GM15510 (cell line): Measurements from ENCODE around the gene MEX3D.

ENCODE experiments used
- POLR2A ChIP-seq: IDR thresholded peaks from 3 replicates; pipeline ENCODE4 v1.6.1; 2011; ENCODE audit warnings: borderline replicate concordance; ENCODE audit not compliant: insufficient read length; ENCODE audit errors: extremely low read depth

Gene MEX3D

GRCh38 chr19:1568320-1569019 is at the start of gene MEX3D:
MEX3D (minus strand) TSS chr19:1568325; CDS start chr19:1568058, 267 bp downstream.
- no peak for TF ChIP-seq POLR2A

DNA sequence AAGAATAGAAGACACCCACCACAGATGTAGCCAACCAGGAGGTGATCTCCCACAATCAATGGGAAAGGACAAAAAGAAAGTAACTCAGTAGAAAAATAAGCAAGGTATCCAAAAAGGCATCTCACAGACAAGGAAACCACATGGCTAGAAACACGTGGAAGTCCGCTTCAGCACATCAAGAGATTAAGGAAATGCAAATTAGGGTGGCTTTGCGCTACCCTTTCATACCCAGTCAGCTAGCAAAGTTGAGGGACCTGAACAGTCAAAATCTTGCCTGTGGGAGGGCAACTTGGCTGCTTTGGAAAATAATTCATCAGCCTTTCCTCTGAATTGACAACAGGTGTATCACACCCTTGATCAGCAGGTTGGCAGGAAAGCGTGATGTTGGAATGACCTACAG is 48.8 kb upstream of the MEX3D start:
- no peak for TF ChIP-seq POLR2A

- no peak for TF ChIP-seq POLR2A
These were observed 48.3 kb upstream of the MEX3D start for GRCh38 chr19:1616396-1616795.

GRCh38 chr19:1615156-1615765 is 47.1 kb upstream of the MEX3D start:
- no peak for TF ChIP-seq POLR2A

- TF ChIP-seq POLR2A: peak; percentile 4
These were observed 45.9 kb upstream of the MEX3D start for GRCh38 chr19:1613808-1614570.

DNA sequence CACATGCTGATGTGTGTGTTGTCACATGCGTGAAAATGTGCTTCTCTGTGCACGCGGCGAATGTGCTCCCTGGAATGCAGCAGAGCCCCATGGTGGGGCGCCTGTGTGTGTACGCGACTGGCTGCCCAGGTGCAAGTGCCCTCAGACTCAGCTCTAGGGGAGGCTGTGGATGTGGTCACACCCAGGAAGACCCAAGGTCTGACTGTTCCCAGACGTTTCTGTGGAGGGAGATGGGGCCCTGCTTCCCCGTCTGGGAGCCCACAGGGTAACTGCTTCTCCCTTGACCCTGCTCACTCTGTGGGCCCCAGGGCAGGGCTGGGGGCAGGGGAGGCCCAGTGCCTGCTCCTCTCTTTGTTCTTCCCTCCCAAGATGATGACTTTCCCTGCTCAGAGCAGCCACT is 45.0 kb upstream of the MEX3D start:
- no peak for TF ChIP-seq POLR2A

GRCh38 chr19:1612114-1613086 is 44.3 kb upstream of the MEX3D start:
- TF ChIP-seq POLR2A: peak; percentile 17

DNA sequence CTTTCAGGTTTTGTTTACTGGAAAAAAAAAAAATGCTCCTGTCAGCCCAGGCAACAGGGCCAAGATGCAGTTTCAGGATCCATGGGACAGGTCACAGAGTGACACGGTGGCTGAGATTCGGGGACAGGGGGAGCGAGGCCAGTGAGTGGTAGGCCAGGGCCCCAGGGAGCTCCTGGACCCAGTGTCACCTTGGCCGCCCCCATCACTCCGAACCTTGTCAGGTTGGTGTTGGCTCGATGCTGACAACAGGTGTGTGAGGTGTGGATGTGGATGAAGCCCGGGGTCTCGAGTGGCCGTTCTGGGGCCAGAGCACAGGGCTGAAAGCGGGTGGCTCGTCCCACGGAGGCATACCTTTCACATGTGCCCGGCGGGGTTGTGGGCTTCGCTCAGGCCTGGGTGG is 43.2 kb upstream of the MEX3D start:
- TF ChIP-seq POLR2A: no peak

- no peak for TF ChIP-seq POLR2A
These were observed 42.5 kb upstream of the MEX3D start for GRCh38 chr19:1610579-1610978.

- peak; percentile 14 for TF ChIP-seq POLR2A
These were observed 41.8 kb upstream of the MEX3D start for GRCh38 chr19:1609680-1610474.

GRCh38 chr19:1609103-1609396 is 40.9 kb upstream of the MEX3D start:
- TF ChIP-seq POLR2A: no peak

DNA sequence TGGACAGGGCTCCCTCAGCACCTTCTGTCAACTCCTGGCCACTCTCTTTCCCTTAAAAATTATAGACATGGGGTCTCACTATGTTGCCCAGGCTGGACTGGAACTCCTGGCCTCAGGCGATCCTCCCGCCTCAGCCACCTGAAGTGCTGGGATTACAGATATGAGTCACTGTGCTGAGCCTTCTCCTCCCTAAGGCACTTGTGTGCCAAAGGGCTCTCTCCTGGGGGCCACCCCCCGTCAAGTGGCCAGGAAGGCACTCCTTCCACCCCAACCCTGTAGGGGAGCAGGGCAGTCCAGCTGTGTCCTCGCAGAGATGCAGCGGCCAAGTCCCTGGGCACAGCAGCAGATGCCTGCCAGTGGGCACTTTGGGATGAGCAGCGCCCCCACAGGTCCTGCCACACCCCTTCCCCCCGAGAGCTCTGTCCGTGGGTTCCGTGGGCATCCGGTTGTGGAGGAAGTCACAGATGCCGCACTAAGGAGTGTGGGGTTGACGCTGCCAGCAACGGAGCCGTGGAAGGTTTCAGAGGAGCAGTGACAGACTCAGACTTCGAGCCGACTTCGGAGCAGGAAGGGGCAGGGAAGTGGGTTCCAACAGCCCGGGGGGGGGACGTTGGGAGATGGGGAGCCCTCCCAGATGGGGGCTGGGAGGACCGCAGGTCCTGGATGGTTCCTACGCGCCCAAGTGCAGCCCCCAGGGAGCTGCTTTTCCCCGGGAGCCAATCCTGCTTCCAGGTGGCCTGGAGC is 40.4 kb upstream of the MEX3D start:
- TF ChIP-seq POLR2A: no peak

DNA sequence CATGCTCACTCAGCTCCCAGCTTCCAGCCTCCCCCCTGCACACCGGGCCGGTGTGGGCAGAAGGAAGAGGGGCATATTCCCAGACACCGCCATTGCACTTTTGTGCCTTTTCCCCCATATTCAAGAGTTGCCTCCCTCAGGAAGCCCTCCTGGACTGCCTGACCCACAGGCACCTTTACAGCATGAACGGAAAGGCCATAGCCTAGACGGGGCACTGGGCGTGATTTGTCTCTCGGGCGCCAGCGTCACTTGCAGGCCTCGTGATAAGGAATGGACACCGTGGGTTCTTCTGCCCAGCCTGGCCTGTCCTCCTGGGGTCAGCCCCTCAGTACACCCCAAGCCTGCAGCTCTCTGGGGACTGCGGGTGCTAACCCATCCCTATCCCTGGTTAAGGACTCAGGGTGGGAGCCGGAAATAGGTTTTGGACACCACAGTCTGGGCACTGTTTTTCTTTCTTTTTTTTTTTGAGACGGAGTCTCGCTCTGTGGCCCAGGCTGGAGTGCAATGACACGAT is 38.1 kb upstream of the MEX3D start:
- no peak for TF ChIP-seq POLR2A
